IMR-90 (cell line): ENCODE measurements around the gene KRTAP10-6. TPM values are rescaled to one million over a fixed set of nuclear protein-coding genes. Genes with fewer than 3 reads are reported as not detected.

Experiments used
- ATAC-seq: fragments of 200-7000 bp; cut with Tn5 transposase; 2 replicates; pipeline ENCODE4 v1.9.1; 2020; ENCODE audit warnings: low read depth, mild to moderate bottlenecking, moderate library complexity
- BruUV-seq: library from RNA; stranded (reverse); fragments of 400-500 nt; replicated peaks from 2 replicates; lab custom pipeline; 2021; lab: Mats Ljungman, UMichigan
- CTCF ChIA-PET: fragments of 300-600 bp; formaldehyde crosslinking; extraction: SDS; loops from one replicate; lab custom pipeline; 2021; ENCODE audit warnings: antibody characterized with exemption; lab: Yijun Ruan, JAX
- POLR2A ChIA-PET: fragments of 300-600 bp; sonication (Branson Sonifier 250); formaldehyde crosslinking; loops from one replicate; lab custom pipeline; 2022; ENCODE audit warnings: antibody characterized with exemption; ENCODE audit not compliant: unreplicated experiment; lab: Charles Lee
- DNase-seq: peaks from one replicate; pipeline ENCODE4 v3.0.0; 2013
- H2AFZ ChIP-seq: replicated peaks from 2 replicates; pipeline ENCODE3; 2013; ENCODE audit warnings: low read length, mild to moderate bottlenecking; ENCODE audit not compliant: poor library complexity
- H2AK5ac ChIP-seq: 2 replicates; pipeline ENCODE4 v1.6.1; 2013; ENCODE audit warnings: low read depth, low read length, inconsistent platforms
- H2AK9ac ChIP-seq: replicated peaks from 2 replicates; pipeline ENCODE3; 2013; ENCODE audit warnings: mild to moderate bottlenecking, low read depth, low read length, moderate library complexity; ENCODE audit not compliant: poor library complexity
- H2BK120ac ChIP-seq: 2 replicates; pipeline ENCODE4 v1.6.1; 2013; ENCODE audit warnings: low read depth, low read length, inconsistent platforms
- H2BK15ac ChIP-seq: 3 replicates; pipeline ENCODE4 v1.6.1; 2013; ENCODE audit warnings: low read depth, low read length, inconsistent platforms
- H2BK20ac ChIP-seq: 2 replicates; pipeline ENCODE4 v1.6.1; 2013; ENCODE audit warnings: low read depth, mild to moderate bottlenecking, inconsistent platforms, low read length, moderate library complexity
- H2BK5ac ChIP-seq: 2 replicates; pipeline ENCODE4 v1.6.1; 2013; ENCODE audit warnings: mild to moderate bottlenecking, low read depth, low read length, inconsistent platforms; ENCODE audit not compliant: poor library complexity, severe bottlenecking
- H3K14ac ChIP-seq: replicated peaks from 2 replicates; pipeline ENCODE4 v1.6.1; 2013; ENCODE audit warnings: low read depth, low read length, inconsistent platforms
- H3K18ac ChIP-seq: 2 replicates; pipeline ENCODE4 v1.6.1; 2013; ENCODE audit warnings: low read depth, low read length, control low read depth
- H3K23ac ChIP-seq: 2 replicates; pipeline ENCODE4 v1.6.1; 2013; ENCODE audit warnings: low read depth, low read length, inconsistent platforms
- H3K27ac ChIP-seq: 2 replicates; pipeline ENCODE4 v1.5.1; 2013; ENCODE audit warnings: mild to moderate bottlenecking, control low read depth, low read length; ENCODE audit not compliant: insufficient read depth
- H3K27me3 ChIP-seq: 2 replicates; pipeline ENCODE4 v1.6.1; 2013; ENCODE audit warnings: low read length; ENCODE audit not compliant: control insufficient read depth, insufficient read depth
- H3K36me3 ChIP-seq: 2 replicates; pipeline ENCODE4 v1.6.1; 2013; ENCODE audit warnings: low read length, mixed read lengths; ENCODE audit not compliant: control insufficient read depth, insufficient read depth
- H3K4ac ChIP-seq: 2 replicates; pipeline ENCODE4 v1.6.1; 2013; ENCODE audit warnings: low read depth, low read length, inconsistent platforms
- H3K4me1 ChIP-seq: 2 replicates; pipeline ENCODE4 v1.6.1; 2013; ENCODE audit warnings: low read length, mixed read lengths; ENCODE audit not compliant: control insufficient read depth, insufficient read depth
- H3K4me2 ChIP-seq: 2 replicates; pipeline ENCODE4 v1.6.1; 2013; ENCODE audit warnings: low read depth, mild to moderate bottlenecking, control low read depth, low read length, moderate library complexity
- H3K4me3 ChIP-seq: 2 replicates; pipeline ENCODE4 v1.5.1; 2013; ENCODE audit warnings: low read depth, mild to moderate bottlenecking, control low read depth, low read length, moderate library complexity; ENCODE audit not compliant: insufficient read depth
- H3K56ac ChIP-seq: 2 replicates; pipeline ENCODE4 v1.6.1; 2013; ENCODE audit warnings: low read length, inconsistent platforms; ENCODE audit not compliant: insufficient read depth; ENCODE audit errors: extremely low read depth
- H3K79me1 ChIP-seq, 2 experiments: 2 replicates each; pipeline ENCODE4 v1.6.1; 2013; ENCODE audit warnings: low read length in 2 of 2, inconsistent platforms in 1 of 2, low read depth in 1 of 2
- H3K9ac ChIP-seq: 2 replicates; pipeline ENCODE4 v1.6.1; 2013; ENCODE audit warnings: low read depth, low read length, control low read depth
- H3K9me1 ChIP-seq: 2 replicates; pipeline ENCODE4 v1.6.1; 2013; ENCODE audit warnings: low read length, inconsistent platforms; ENCODE audit not compliant: insufficient read depth
- H3K9me3 ChIP-seq: 2 replicates; pipeline ENCODE4 v1.6.1; 2013; ENCODE audit warnings: low read length; ENCODE audit not compliant: control insufficient read depth, insufficient read depth
- H4K20me1 ChIP-seq: 2 replicates; pipeline ENCODE4 v1.6.1; 2013; ENCODE audit warnings: low read length, inconsistent platforms; ENCODE audit not compliant: insufficient read depth
- H4K5ac ChIP-seq: 2 replicates; pipeline ENCODE4 v1.6.1; 2013; ENCODE audit warnings: mild to moderate bottlenecking, low read depth, low read length, control low read depth
- H4K8ac ChIP-seq, 2 experiments: 2 replicates each; pipeline ENCODE4 v1.6.1; 2013; ENCODE audit warnings: low read depth in 2 of 2, low read length in 2 of 2, control low read depth in 1 of 2, inconsistent platforms in 1 of 2
- H4K91ac ChIP-seq: 2 replicates; pipeline ENCODE4 v1.6.1; 2013; ENCODE audit warnings: low read depth, low read length, inconsistent platforms; ENCODE audit not compliant: insufficient read depth
- BHLHE40 ChIP-seq: fragments of 150-350 bp; IDR thresholded peaks from 2 replicates; pipeline ENCODE4 v1.6.1; 2016; ENCODE audit warnings: mild to moderate bottlenecking, low read depth, low read length
- CHD1 ChIP-seq: IDR thresholded peaks from 2 replicates; pipeline ENCODE4 v1.6.1; 2012; ENCODE audit warnings: low read depth, low read length, improper control_type of control experiment
- MAFK ChIP-seq: IDR thresholded peaks from 2 replicates; pipeline ENCODE4 v1.6.1; 2012; ENCODE audit warnings: low read depth, low read length, improper control_type of control experiment
- MAZ ChIP-seq: IDR thresholded peaks from 2 replicates; pipeline ENCODE4 v1.6.1; 2012; ENCODE audit warnings: low read depth, mild to moderate bottlenecking, low read length, improper control_type of control experiment, moderate library complexity, borderline replicate concordance
- NFE2L2 ChIP-seq: fragments of 150-350 bp; IDR thresholded peaks from 2 replicates; pipeline ENCODE4 v1.6.1; 2016; ENCODE audit warnings: low read depth, mild to moderate bottlenecking, low read length
- POLR2A ChIP-seq: IDR thresholded peaks from 2 replicates; pipeline ENCODE4 v1.6.1; 2012; ENCODE audit warnings: mild to moderate bottlenecking, low read depth, low read length
- RAD21 ChIP-seq: IDR thresholded peaks from 2 replicates; pipeline ENCODE4 v1.6.1; 2012; ENCODE audit warnings: low read length, improper control_type of control experiment
- whole genome bisulfite sequencing, 2 experiments: methylation state at CpG; one replicate each; pipeline versions ENCODE4 v1.1.5 to v1.1.7; 2013; ENCODE audit warnings: missing lambda C conversion rate in 2 of 2; ENCODE audit not compliant: insufficient read length in 1 of 2; ENCODE audit errors: extremely low coverage in 2 of 2; 5-methylcytosine and 5-hydroxymethylcytosine counted together
- dilution Hi-C: fragments of 300-500 bp; cut with HindIII; formaldehyde crosslinking; loops from one replicate; pipeline ENCODE4 v1.14.3; 2018; ENCODE audit warnings: low sequenced_read_pairs; ENCODE audit not compliant: unreplicated experiment
- in situ Hi-C: fragments of 300-500 bp; cut with MboI; formaldehyde crosslinking; loops from 3 replicates; pipeline ENCODE4 v1.14.3; 2019; ENCODE audit warnings: low sequenced_read_pairs, inconsistent platforms, mixed read lengths
- intact Hi-C: fragments of 100-400 bp; cut with micrococcal nuclease; formaldehyde crosslinking; loops from 2 replicates; pipeline ENCODE4 v1.10.0; 2022
- polyA plus RNA-seq, 3 experiments: library from polyadenylated mRNA; depleted of rRNA; stranded (reverse); fragments of >200 nt; gene quantifications; 2 replicates each; pipeline ENCODE4 v1.2.3, GENCODE V29; 2012; ENCODE audit warnings: low replicate concordance in 1 of 3
- total RNA-seq: library from RNA; depleted of rRNA; stranded (reverse); fragments of >200 nt; gene quantifications from 2 replicates; pipeline ENCODE4 v1.2.3, GENCODE V29; 2012
- TF ChIP-seq, protein P1 (sequence below): conservative IDR thresholded peaks from 2 replicates; pipeline ENCODE4 v1.5.1; 2012; ENCODE audit warnings: mild to moderate bottlenecking, low read depth, low read length, improper control_type of control experiment
- TF ChIP-seq, protein P2 (sequence below): fragments of 150-350 bp; IDR thresholded peaks from 2 replicates; pipeline ENCODE4 v1.6.1; 2016; ENCODE audit warnings: low read depth, mild to moderate bottlenecking, low read length, moderate library complexity, borderline replicate concordance

Gene KRTAP10-6
- total and polyA plus RNA-seq, 2 of the 4 experiments (the other 2 are of a cell fraction) = not detected

- Histone ChIP-seq H3K27me3 (peaks cover 3% of the 10 kb centered on the region; the same call in 1 of the 2 replicates), H2BK5ac (no peak overlapping the region), H4K91ac (no peak overlapping the region), H3K4me3 (no peak overlapping the region), H3K36me3 (no peaks in the 10 kb centered on the region), H2AK9ac (no peak overlapping the region), H4K5ac (no peak overlapping the region), H4K20me1 (no peaks in the 10 kb centered on the region), H3K4me2 (no peak overlapping the region), H3K27ac (no peak overlapping the region), H4K8ac (no peak overlapping the region), H3K4me1 (no peaks in the 10 kb centered on the region), H2BK20ac (no peak overlapping the region), H3K9me3 (peaks cover 8% of the 10 kb centered on the region), H3K79me1 (no peaks in the 10 kb centered on the region), H2AFZ (no peak overlapping the region), H3K9me1 (no peaks in the 10 kb centered on the region), H2BK120ac (no peak overlapping the region), H2AK5ac (no peak overlapping the region), H3K23ac (no peak overlapping the region), H3K9ac (no peak overlapping the region), H3K18ac (no peak overlapping the region), H3K56ac (no peak overlapping the region), H2BK15ac (no peak overlapping the region), H3K14ac (no peak overlapping the region), H3K4ac (no peak overlapping the region)
- dilution Hi-C loops (no loop called here), in situ Hi-C loops (no loop called here), intact Hi-C loops (no loop called here)
- TF ChIP-seq, protein P1, sequence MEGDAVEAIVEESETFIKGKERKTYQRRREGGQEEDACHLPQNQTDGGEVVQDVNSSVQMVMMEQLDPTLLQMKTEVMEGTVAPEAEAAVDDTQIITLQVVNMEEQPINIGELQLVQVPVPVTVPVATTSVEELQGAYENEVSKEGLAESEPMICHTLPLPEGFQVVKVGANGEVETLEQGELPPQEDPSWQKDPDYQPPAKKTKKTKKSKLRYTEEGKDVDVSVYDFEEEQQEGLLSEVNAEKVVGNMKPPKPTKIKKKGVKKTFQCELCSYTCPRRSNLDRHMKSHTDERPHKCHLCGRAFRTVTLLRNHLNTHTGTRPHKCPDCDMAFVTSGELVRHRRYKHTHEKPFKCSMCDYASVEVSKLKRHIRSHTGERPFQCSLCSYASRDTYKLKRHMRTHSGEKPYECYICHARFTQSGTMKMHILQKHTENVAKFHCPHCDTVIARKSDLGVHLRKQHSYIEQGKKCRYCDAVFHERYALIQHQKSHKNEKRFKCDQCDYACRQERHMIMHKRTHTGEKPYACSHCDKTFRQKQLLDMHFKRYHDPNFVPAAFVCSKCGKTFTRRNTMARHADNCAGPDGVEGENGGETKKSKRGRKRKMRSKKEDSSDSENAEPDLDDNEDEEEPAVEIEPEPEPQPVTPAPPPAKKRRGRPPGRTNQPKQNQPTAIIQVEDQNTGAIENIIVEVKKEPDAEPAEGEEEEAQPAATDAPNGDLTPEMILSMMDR = no peak
- TF ChIP-seq MAFK = no peak
- TF ChIP-seq POLR2A = no peak
- TF ChIP-seq BHLHE40 = no peak
- no peak for TF ChIP-seq CHD1
- TF ChIP-seq MAZ = no peak
- no peak for TF ChIP-seq NFE2L2
- no peak for TF ChIP-seq RAD21
- TF ChIP-seq, protein P2, sequence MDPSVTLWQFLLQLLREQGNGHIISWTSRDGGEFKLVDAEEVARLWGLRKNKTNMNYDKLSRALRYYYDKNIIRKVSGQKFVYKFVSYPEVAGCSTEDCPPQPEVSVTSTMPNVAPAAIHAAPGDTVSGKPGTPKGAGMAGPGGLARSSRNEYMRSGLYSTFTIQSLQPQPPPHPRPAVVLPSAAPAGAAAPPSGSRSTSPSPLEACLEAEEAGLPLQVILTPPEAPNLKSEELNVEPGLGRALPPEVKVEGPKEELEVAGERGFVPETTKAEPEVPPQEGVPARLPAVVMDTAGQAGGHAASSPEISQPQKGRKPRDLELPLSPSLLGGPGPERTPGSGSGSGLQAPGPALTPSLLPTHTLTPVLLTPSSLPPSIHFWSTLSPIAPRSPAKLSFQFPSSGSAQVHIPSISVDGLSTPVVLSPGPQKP = no peak
- ATAC-seq (no peak), DNase-seq (no peak)
- ChIA-PET CTCF (no interaction called here), POLR2A (no interaction called here)
- BruUV-seq = no TSS peak
- 9% methylated on average over 4 of the region's 11 CpGs; no CpG with 5 or more reads in 1 of the 2 experiments for WGBS, 2 experiments
These were observed 9.1 kb downstream of the KRTAP10-6 start for GRCh38 chr21:44583089-44583799.
